ENCODE data around the gene CLCN7.

The CLCN7 gene

DNA sequence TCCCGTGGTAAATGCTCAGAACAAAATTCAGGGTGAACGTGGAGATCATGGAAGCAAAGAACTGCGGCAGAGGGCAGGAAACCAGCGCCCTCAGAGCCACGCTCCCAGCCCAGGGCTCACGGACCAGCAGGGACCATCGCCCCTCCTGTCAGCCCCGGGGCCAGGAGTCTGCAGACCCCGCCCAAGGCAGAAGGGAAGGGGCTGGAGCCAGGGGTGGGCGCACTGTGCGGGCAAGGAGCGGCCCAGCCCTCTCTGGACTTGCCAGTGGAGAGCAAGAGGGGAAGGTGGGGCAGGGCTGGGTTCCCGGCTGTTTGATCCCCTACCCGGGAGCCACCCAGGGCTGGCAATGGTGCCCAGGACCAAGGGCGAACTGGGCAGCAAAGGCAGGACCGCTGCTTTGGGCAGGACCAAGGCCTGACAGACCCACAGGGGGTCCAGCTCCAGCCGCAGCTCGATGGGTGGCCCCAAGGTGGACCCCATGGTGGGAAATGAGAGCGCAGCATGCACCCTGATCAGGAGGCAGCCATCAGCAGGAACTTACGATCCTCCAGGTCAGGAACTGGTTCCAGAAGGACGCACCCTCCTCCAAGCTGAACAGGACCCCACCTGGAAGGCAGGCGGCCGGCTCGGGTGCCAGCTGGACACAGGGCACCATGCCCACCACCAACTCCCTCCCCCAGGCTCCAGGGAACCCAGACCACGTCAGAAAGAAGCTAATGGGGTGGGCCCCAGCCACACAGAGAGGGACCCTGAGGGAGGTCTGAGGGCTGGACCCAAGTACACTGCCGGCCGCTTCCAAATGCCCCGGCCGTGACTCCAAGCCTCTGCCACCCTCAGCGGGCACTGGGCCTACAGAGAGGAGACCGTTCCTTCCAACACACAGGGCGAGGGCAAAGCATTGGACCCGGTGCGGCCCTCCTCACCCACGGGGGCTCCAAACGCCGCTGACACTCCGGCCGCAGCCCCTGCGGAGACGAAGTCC is 19.3 kb downstream of the CLCN7 start:
- no peak overlapping the region for H3K4me3 Mint-ChIP-seq
- H3K9me3 Mint-ChIP-seq: no peaks in the 10 kb centered on the region
- H3K4me1 Mint-ChIP-seq: no peaks in the 10 kb centered on the region
- H3K27me3 Mint-ChIP-seq (ENCODE audit: low read depth, poor library complexity): no peaks in the 10 kb centered on the region
- H3K36me3 Mint-ChIP-seq (ENCODE audit: low read depth): no peaks in the 10 kb centered on the region
- H3K27ac Mint-ChIP-seq: no peak overlapping the region
- TF ChIP-seq, protein P1, sequence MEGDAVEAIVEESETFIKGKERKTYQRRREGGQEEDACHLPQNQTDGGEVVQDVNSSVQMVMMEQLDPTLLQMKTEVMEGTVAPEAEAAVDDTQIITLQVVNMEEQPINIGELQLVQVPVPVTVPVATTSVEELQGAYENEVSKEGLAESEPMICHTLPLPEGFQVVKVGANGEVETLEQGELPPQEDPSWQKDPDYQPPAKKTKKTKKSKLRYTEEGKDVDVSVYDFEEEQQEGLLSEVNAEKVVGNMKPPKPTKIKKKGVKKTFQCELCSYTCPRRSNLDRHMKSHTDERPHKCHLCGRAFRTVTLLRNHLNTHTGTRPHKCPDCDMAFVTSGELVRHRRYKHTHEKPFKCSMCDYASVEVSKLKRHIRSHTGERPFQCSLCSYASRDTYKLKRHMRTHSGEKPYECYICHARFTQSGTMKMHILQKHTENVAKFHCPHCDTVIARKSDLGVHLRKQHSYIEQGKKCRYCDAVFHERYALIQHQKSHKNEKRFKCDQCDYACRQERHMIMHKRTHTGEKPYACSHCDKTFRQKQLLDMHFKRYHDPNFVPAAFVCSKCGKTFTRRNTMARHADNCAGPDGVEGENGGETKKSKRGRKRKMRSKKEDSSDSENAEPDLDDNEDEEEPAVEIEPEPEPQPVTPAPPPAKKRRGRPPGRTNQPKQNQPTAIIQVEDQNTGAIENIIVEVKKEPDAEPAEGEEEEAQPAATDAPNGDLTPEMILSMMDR (IDR thresholded peaks at IDR 0.05): no peak
- no peak for DNase-seq

DNA sequence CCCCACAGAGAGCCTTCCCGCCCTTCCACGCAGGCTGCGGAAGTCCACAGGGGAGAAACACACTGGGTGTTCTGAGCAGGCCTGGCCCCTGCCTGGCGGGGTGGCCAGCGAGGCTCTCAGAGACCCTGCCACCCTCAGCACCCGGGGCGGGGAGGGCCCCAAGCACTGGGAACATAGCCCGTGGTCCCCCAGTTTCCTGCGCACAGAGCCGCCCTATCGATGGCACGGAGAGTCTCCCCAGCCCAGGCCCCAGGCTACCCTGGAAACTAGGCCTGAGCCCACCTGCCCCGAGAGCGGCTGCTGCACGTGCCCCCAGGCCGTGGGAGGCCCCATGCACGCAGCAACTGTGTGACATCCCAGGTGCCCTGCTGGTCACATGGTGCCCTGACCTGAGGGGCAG is 20.3 kb downstream of the CLCN7 start:
- H3K4me3 Mint-ChIP-seq: no peak overlapping the region
- TF ChIP-seq, protein P1 (IDR thresholded peaks at IDR 0.05): no peak
- peaks cover 4% of the 10 kb centered on the region for H3K36me3 Mint-ChIP-seq (ENCODE audit: low read depth)
- no peak for DNase-seq
- H3K27ac Mint-ChIP-seq: no peak overlapping the region
- H3K4me1 Mint-ChIP-seq: no peaks in the 10 kb centered on the region
- H3K27me3 Mint-ChIP-seq (ENCODE audit: low read depth, poor library complexity): no peaks in the 10 kb centered on the region
- no peaks in the 10 kb centered on the region for H3K9me3 Mint-ChIP-seq

DNA sequence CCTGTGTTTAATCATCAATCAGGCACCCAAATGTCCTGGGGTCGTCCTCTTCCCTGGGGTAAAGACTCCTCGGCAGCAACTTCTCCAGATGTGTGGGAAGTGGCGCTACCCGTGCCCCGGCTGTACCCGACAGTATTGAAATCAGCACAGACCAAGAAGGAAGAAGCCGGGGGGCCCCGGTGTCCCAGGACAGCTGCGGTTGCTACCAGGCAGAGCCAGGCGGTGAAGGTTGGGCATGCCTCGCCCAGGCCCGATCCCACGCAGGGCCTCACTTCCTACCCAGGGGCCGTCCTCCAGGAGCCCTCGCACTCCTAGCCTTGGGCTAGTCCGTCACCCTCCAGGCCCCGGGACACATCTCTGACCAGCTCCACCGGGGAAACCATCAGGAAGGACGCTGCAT is 21.5 kb downstream of the CLCN7 start:
- no peak for DNase-seq
- Mint-ChIP-seq H3K4me3 (no peak overlapping the region), H3K4me1 (no peaks in the 10 kb centered on the region), H3K36me3 (ENCODE audit: low read depth) (peaks cover 4% of the 10 kb centered on the region), H3K27ac (no peak overlapping the region), H3K27me3 (ENCODE audit: low read depth, poor library complexity) (no peaks in the 10 kb centered on the region), H3K9me3 (no peaks in the 10 kb centered on the region)
- TF ChIP-seq, protein P1 (IDR thresholded peaks at IDR 0.05): no peak

DNA sequence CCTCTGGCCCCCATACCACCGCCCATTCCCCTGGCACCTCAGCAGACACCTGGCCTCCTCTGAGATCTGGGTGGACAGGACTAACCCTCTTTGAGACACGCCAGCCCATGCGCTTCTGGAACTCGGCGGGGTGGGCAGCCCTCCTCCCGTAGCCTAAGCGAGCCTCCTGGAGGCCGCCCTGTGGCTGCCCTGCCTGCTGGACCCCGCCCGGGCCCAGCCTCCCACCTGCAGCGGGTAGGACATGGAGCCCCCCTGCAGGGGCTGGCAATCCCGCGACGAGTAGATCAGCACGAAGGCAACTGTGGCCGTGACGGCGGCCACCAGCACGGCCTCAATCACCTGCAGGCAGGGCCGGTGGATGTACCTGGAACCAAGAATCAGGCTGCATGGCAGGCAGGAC is 22.3 kb downstream of the CLCN7 start:
- H3K27ac Mint-ChIP-seq: no peak overlapping the region
- H3K4me3 Mint-ChIP-seq: no peak overlapping the region
- no peaks in the 10 kb centered on the region for H3K9me3 Mint-ChIP-seq
- TF ChIP-seq, protein P1 (IDR thresholded peaks at IDR 0.05): no peak
- H3K27me3 Mint-ChIP-seq (ENCODE audit: low read depth, poor library complexity): no peaks in the 10 kb centered on the region
- DNase-seq: no peak
- peaks cover 4% of the 10 kb centered on the region for H3K36me3 Mint-ChIP-seq (ENCODE audit: low read depth)
- H3K4me1 Mint-ChIP-seq: no peaks in the 10 kb centered on the region

DNA sequence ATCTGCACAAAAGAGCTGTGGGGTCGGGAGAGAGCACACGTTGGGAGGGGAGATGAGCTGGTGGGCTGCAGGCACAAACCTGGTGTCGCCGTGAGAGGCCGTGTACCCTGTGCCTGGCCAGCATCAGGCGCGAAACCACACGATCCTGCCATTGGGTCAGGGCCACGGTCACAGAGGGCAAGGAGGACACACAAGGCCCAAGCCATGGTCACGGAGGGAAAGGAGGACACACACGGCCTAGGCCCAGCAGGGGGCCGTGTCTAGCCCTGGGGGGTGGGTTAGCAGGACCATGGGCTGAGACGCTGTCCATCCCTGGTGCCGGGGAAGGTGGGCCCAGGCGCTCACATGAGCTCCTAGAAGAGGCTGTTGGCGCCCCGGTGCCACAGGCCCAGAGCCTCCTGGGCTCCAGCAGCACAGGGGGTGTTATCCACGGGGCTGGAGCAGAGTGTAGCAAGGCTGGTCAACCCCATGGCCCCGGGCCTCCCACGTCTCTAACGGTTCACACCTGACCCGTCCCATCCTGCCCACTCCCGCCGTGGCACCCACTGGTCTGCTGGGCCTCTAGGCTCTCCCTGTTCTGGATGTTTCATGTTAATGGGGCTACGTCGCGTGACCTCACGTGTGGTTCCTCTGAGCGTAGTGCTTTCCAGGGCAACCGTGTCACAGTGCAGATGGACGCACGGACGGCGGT is 23.0 kb downstream of the CLCN7 start:
- H3K36me3 Mint-ChIP-seq (ENCODE audit: low read depth): peaks cover 4% of the 10 kb centered on the region
- no peaks in the 10 kb centered on the region for H3K9me3 Mint-ChIP-seq
- no peak for DNase-seq
- H3K4me1 Mint-ChIP-seq: no peaks in the 10 kb centered on the region
- peak overlapping the region; percentile 92 for H3K27ac Mint-ChIP-seq
- H3K4me3 Mint-ChIP-seq: no peak overlapping the region
- H3K27me3 Mint-ChIP-seq (ENCODE audit: low read depth, poor library complexity): no peaks in the 10 kb centered on the region
- TF ChIP-seq, protein P1 (IDR thresholded peaks at IDR 0.05): no peak
